Measurements from ENCODE around the gene AMFR.

Gene AMFR

GRCh38 chr16:56411624-56412023 lies 13.7 kb downstream of the AMFR start:
- no peak for TF ChIP-seq CTCF (IDR thresholded peaks at IDR 0.05; ENCODE audit: low read depth, low read length, missing control alignments)
- no peak for DNase-seq (ENCODE audit: extremely low read depth, low read depth)
- H3K4me3 ChIP-seq (replicated peaks; ENCODE audit: low read depth, low read length) = no peak overlapping the region

- no peak for DNase-seq (ENCODE audit: extremely low read depth, low read depth)
- H3K4me3 ChIP-seq (replicated peaks; ENCODE audit: low read depth, low read length) = no peak overlapping the region
- no peak for TF ChIP-seq CTCF (IDR thresholded peaks at IDR 0.05; ENCODE audit: low read depth, low read length, missing control alignments)
Observed at GRCh38 chr16:56411123-56411522, 14.2 kb downstream of the AMFR start.

GRCh38 chr16:56409195-56409594 lies 16.1 kb downstream of the AMFR start:
- no peak for TF ChIP-seq CTCF (IDR thresholded peaks at IDR 0.05; ENCODE audit: low read depth, low read length, missing control alignments)
- DNase-seq (ENCODE audit: extremely low read depth, low read depth) = no peak
- no peak overlapping the region for H3K4me3 ChIP-seq (replicated peaks; ENCODE audit: low read depth, low read length)

GRCh38 chr16:56408379-56409098 lies 16.8 kb downstream of the AMFR start:
- TF ChIP-seq CTCF (IDR thresholded peaks at IDR 0.05; ENCODE audit: low read depth, low read length, missing control alignments) = no peak
- no peak for DNase-seq (ENCODE audit: extremely low read depth, low read depth)
- H3K4me3 ChIP-seq (replicated peaks; ENCODE audit: low read depth, low read length) = no peak overlapping the region

- DNase-seq (ENCODE audit: extremely low read depth, low read depth) = no peak
- no peak overlapping the region for H3K4me3 ChIP-seq (replicated peaks; ENCODE audit: low read depth, low read length)
- TF ChIP-seq CTCF (IDR thresholded peaks at IDR 0.05; ENCODE audit: low read depth, low read length, missing control alignments) = no peak
Observed at GRCh38 chr16:56405977-56406672, 19.2 kb downstream of the AMFR start.

- H3K4me3 ChIP-seq (replicated peaks; ENCODE audit: low read depth, low read length) = no peak overlapping the region
- no peak for DNase-seq (ENCODE audit: extremely low read depth, low read depth)
- TF ChIP-seq CTCF (IDR thresholded peaks at IDR 0.05; ENCODE audit: low read depth, low read length, missing control alignments) = peak; percentile 39
Observed at GRCh38 chr16:56401482-56401881, 23.9 kb downstream of the AMFR start.

All from HFF-Myc (cell line).